ENCODE data around the gene PDHA2. TPM values are rescaled to one million over a fixed set of nuclear protein-coding genes. Genes with fewer than 3 reads are reported as not detected.

Gene PDHA2
- total RNA-seq (2021; fragmentation: NEBNext Ultra II Directional; extraction: Animal tissue kit (Norgen Biotek cat#: 25700)), result not detected in 2 replicates
- polyA plus RNA-seq (2011; rRNA removed), result not detected in 2 replicates
- polyA plus RNA-seq (2011; cell fraction: cytosol; rRNA removed), result not detected
- not detected for polyA plus RNA-seq (2011; cell fraction: nucleus; rRNA removed)
- not detected in 4 replicates for polyA plus RNA-seq (2012, experiment 1 of 2)
- polyA plus RNA-seq (2012, experiment 2 of 2), result not detected
- polyA plus RNA-seq (2013, experiment 1 of 2), result not detected
- polyA plus RNA-seq (2013, experiment 2 of 2), result not detected
- polyA minus RNA-seq (2011; rRNA and poly(A)+ RNA removed), result not detected in 2 replicates
- polyA minus RNA-seq (2011; cell fraction: cytosol; rRNA and poly(A)+ RNA removed), result not detected
- polyA minus RNA-seq (2011; cell fraction: nucleus; rRNA and poly(A)+ RNA removed), result not detected
- long read RNA-seq, experiment 1, result 0 reads
- long read RNA-seq, experiment 2, result 0 reads

- Histone ChIP-seq H3K4me1 (replicated peaks in 1 of 4; ENCODE audit: control insufficient read depth in 3 of 4, insufficient read depth in 4 of 4, low read length in 3 of 4) (peaks cover 0 to 15% (median 3%) of the 10 kb centered on the region in 4 experiments; a peak in 4 of 7 replicates), H2BK5ac (ENCODE audit: low read depth, low read length) (no peak within 1 kb of the TSS; the same call in 1 of the 2 replicates), H2BK20ac (ENCODE audit: low read length) (0 out of 2 replicates have a peak within 1 kb of the TSS, but pooled peaks have one; percentile 37), H3K56ac (replicated peaks; ENCODE audit: insufficient read length, low read depth, low read length) (no peak within 1 kb of the TSS), H4K5ac (ENCODE audit: insufficient read length, low read depth, low read length) (no peak within 1 kb of the TSS), H3K9ac (replicated peaks in 1 of 4; ENCODE audit: extremely low read depth in 1 of 4, low read depth in 3 of 4, low read length in 3 of 4) (no peak within 1 kb of the TSS), H2AFZ (ENCODE audit: low read length) (no peak within 1 kb of the TSS; the same call in 1 of the 2 replicates), H2AK5ac (ENCODE audit: low read depth, low read length) (no peak within 1 kb of the TSS; the same call in 1 of the 2 replicates), H3K4me2 (ENCODE audit: insufficient read depth in 1 of 2, low read depth in 2 of 2, low read length in 2 of 2) (no peak within 1 kb of the TSS), H2BK15ac (ENCODE audit: low read length) (no peak within 1 kb of the TSS), H2BK120ac (replicated peaks; ENCODE audit: low read depth, low read length) (peak within 1 kb of the TSS; percentile 40), H3K36me3 (ENCODE audit: control insufficient read depth in 2 of 4, insufficient read depth in 4 of 4, low read length in 3 of 4) (no peaks in the 10 kb centered on the region; a peak in 1 of 8 replicates), H3K4ac (replicated peaks; ENCODE audit: insufficient read length, low read depth, low read length) (no peak within 1 kb of the TSS), H3K79me2 (ENCODE audit: control insufficient read depth in 1 of 2, insufficient read depth in 2 of 2, low read length in 2 of 2) (no peaks in the 10 kb centered on the region), H3K4me3 (ENCODE audit: extremely low read depth in 1 of 4, insufficient read depth in 2 of 4, low read depth in 3 of 4, low read length in 4 of 4) (no peak within 1 kb of the TSS), H3K27ac (ENCODE audit: low read depth, low read length) (no peak within 1 kb of the TSS), H3K23ac (ENCODE audit: insufficient read length) (no peak within 1 kb of the TSS), H4K8ac (ENCODE audit: extremely low read depth, insufficient read depth, low read length) (no peak within 1 kb of the TSS), H4K91ac (replicated peaks; ENCODE audit: insufficient read length, low read length) (no peak within 1 kb of the TSS), H2BK12ac (ENCODE audit: low read depth, low read length) (peak within 1 kb of the TSS; percentile 22; the same call in 1 of the 2 replicates), H3K79me1 (ENCODE audit: low read depth, low read length) (no peaks in the 10 kb centered on the region), H3K27me3 (replicated peaks in 1 of 4; ENCODE audit: control insufficient read depth in 3 of 4, extremely low read depth in 1 of 4, insufficient read depth in 3 of 4, low read length in 3 of 4) (no peaks in the 10 kb centered on the region), H3K23me2 (ENCODE audit: low read depth, low read length) (no peaks in the 10 kb centered on the region), H3K9me3 (ENCODE audit: insufficient read depth in 2 of 2, low read depth in 1 of 2, low read length in 1 of 2) (peaks cover 0 to 3% of the 10 kb centered on the region in 2 experiments; a peak in 2 of 4 replicates), H3K14ac (ENCODE audit: insufficient read length) (no peak within 1 kb of the TSS), H4K20me1 (replicated peaks in 1 of 2; ENCODE audit: control insufficient read depth in 1 of 2, insufficient read depth in 2 of 2, low read length in 2 of 2) (no peaks in the 10 kb centered on the region), H3K18ac (ENCODE audit: extremely low read depth, low read length) (no peak within 1 kb of the TSS; the same call in 1 of the 2 replicates)
- ChIA-PET CTCF (ENCODE audit: partially characterized antibody) (interaction anchor here (1.2 to 2.7 kb wide), 3 partner anchors 8 to 511 kb away, joined by 3 to 8 read pairs (median 7); no protein-coding TSS in a partner anchor), POLR2A (ENCODE audit: partially characterized antibody) (no interaction called here)
- WGBS, 2 experiments (ENCODE audit: extremely low coverage in 1 of 2, insufficient coverage in 1 of 2, insufficient read length in 1 of 2, insufficient replicate concordance in 2 of 2, low coverage in 1 of 2, low lambda C conversion rate in 2 of 2, missing lambda C conversion rate in 1 of 2), result 94% methylated on average over 22 of the region's 22 CpGs; no CpG with 5 or more reads in 1 of the 2 experiments
- no peak for DNase-seq (ENCODE audit: low read depth in 1 of 2, low spot score in 2 of 2)
- no peak for FAIRE-seq
- TF ChIP-seq RFX5 (IDR thresholded peaks at IDR 0.05; ENCODE audit: borderline replicate concordance, low read depth, low read length) (no peak), SIRT6 (IDR thresholded peaks at IDR 0.05; ENCODE audit: low read length) (no peak), CBX5 (IDR thresholded peaks at IDR 0.05; ENCODE audit: low read depth, low read length) (no peak), RAD21 (IDR thresholded peaks at IDR 0.05 in 1 of 2, conservative IDR thresholded peaks at IDR 0.05 in 1 of 2; ENCODE audit: low read depth in 2 of 2, low read length in 2 of 2) (peak in 1 of 2 experiments; percentile 33; a peak in 1 of 4 replicates), KDM5A (IDR thresholded peaks at IDR 0.05; ENCODE audit: low read length) (no peak)
Observed at GRCh38 chr4:95839891-95840290, at the start of gene PDHA2. Gene PDHA2 (plus strand): TSS chr4:95840093. CDS start chr4:95840151, 58 bp downstream.
